ENCODE measurements around the gene POC1B. TPM values are rescaled to one million over a fixed set of nuclear protein-coding genes. Genes with fewer than 3 reads are reported as not detected.
A peak's percentile ranks its signal among the peaks of the same experiment; 100 is the strongest.

POC1B gene
- total RNA-seq = 10 to 100 TPM; 18.8 to 19.2 TPM

DNA sequence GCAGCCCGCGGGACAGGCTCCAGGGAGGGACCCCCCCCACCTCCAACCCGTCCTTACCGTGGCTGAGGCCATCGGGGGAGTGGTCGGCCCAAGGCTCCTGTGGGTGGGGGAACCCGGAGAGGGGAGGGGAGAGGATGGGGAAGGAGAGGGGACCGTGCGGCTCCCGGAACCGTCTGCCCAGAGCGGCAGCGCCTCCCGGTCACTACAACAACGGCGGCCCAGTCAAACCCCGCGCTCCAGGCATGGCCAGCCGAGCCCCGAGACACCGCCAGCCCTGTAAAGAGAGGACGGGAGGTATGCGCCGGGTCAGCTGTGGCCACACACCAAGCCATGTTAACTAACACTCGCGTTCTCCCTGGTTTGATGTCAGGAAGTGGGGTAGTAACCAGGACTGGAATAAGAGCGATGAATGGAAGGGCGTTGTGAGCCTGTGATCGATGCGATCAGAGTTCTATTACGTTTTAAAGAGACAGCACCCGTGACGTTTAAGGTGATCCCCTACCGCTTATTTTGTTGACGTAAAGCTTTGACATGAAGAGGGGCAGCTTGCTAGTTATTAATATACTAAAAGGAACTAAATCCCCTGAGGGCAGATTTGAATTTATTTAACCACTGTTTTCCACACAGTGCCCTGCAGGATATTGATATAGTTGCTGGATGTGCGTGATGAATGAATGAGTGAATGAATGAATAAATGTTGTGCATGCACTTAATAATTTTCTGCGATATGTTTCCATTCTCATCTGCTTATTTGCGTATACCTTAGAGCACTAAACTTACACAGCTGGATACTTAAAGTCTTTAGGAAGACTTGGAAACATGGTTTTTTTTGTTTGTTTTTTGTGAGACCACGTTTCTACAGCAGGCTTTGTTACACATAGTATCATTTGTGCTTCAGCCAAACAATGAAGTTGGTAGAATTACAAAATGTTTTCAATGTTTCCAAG, at the start of gene POC1B:
Gene POC1B (minus strand): TSS at position 224 of the 947 bp plus-strand sequence. CDS start 152 bp downstream, at position 72.
- Mint-ChIP-seq H3K27ac (peak within 1 kb of the TSS; percentile 93), H3K27me3 (no peaks in the 10 kb centered on the region), H3K4me1 (peaks cover 36% of the 10 kb centered on the region), H3K36me3 (peaks cover 26% of the 10 kb centered on the region), H3K9me3 (no peaks in the 10 kb centered on the region), H3K4me3 (peak within 1 kb of the TSS; percentile 91)
- peak; percentile 79 for DNase-seq

DNA sequence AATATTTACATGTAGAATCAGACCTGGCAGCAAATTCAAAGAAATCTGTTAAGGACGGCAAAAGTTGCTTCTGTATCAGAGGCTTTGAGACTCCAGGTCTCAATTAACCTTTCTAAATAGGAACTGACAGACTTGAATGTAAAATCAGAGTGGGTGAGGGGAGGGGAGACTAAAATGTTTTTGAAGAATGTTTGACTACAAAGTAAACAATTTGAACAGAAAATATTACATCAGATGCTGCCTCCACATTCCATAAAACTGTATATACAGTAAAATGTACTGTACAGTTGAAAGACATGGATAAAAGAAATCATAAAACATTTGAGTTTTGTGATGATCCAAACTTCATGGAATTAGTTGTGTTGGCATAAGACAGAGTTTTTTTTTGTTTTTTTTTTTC, 49.5 kb upstream of the POC1B start:
- Mint-ChIP-seq H3K4me1 (peaks cover 2% of the 10 kb centered on the region), H3K27ac (no peak overlapping the region), H3K9me3 (no peaks in the 10 kb centered on the region), H3K27me3 (no peaks in the 10 kb centered on the region), H3K36me3 (no peaks in the 10 kb centered on the region), H3K4me3 (no peak overlapping the region)
- DNase-seq = no peak

DNA sequence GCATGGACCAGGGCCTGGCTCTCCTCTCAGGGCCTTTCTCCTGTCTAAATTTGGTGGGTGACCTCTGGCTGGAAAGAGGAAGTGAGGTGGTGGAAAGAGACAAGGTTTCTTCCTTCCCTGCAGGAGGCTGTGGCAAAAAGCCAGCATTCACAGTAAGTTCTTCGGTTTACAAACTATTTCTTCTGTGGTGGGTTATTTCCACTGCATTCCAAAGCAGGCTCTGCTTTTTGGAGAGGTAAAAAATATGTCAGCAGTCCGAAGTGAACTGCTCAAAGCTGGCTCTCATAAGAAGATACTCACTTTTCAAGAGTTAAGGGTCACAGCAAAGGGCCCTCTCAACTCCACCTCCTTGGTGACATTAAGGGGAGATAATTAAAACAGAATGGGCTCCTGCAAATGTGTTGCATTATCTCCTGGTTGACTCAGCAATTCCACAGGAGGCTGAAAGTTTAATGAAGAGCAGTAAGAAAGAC, 48.9 kb upstream of the POC1B start:
- no peaks in the 10 kb centered on the region for H3K36me3 Mint-ChIP-seq

DNA sequence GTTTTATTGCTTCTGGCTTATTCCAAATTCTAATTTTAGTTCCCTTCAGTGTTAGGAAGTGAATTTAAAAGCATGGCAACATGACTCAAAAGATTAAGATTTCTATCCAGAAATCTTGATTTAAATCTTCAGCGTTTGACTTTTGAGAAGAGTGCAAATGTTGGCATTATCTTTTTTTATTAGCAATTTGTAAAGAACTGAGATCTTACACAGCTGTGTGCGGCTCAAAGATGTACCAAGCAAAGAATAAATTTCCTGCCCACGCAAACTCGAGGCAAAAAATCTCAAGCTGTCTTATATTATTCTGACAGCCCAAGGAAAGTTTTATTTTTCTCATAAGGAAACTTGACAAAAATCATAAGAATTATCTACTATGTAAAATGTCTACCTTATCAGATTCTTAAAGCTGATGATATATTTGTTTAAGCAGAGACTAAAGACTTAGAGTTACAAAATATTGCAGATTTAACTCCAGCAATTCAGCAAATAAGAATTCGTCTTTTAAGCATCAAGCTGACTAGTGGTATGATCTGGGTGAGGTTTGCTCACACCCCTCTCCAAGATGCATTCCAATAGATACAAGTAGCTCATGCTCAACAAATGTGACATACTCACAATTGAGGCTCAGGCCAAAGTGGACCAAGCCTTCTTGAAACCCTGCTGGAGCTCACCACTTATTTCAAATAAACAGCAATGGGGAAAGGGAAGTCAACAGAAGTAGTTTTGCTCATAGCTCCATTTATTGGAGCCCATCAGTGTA, 47.4 kb upstream of the POC1B start:
- Mint-ChIP-seq H3K27me3 (no peaks in the 10 kb centered on the region), H3K36me3 (no peaks in the 10 kb centered on the region), H3K4me1 (peaks cover 2% of the 10 kb centered on the region), H3K4me3 (no peak overlapping the region), H3K27ac (no peak overlapping the region), H3K9me3 (no peaks in the 10 kb centered on the region)
- no peak for DNase-seq

More for the DNA sequence above, 48.9 kb upstream of the POC1B start:
- no peaks in the 10 kb centered on the region for H3K9me3 Mint-ChIP-seq
- no peak overlapping the region for H3K27ac Mint-ChIP-seq
- H3K27me3 Mint-ChIP-seq = no peaks in the 10 kb centered on the region
- peaks cover 2% of the 10 kb centered on the region for H3K4me1 Mint-ChIP-seq
- DNase-seq = no peak
- no peak overlapping the region for H3K4me3 Mint-ChIP-seq

DNA sequence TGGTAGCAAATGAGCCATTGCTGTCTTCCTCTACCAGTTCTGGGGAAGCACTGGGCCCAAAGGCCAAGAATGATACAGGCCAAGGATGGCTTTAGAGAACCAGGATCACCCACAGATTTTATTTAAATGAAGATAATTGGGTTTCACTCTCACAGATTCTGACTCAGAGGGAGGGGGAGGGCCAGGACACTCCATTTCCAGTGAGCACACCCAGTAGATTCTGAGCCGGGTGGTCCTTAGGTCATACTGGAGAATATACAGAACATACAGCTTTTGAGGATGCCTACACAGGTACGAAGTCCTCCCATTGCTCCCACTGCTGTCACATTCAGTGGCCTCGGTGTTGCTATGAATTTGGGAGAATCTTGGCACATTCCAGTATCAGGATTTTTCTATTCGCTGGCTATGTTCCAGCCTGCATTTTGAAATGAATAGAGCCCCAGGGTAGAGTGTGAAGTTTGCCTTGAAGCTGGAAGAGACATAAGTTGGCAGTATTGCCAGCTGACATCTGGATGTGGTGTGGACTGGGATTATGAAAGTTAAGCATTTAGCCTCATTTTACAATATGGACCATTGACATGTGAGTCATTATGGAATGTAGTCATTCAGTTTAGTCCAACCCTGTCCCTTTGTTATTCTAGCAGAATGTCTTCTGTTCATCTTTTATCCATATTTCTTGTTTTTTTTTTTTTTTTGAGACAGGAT, 45.8 kb upstream of the POC1B start:
- no peak for DNase-seq
- Mint-ChIP-seq H3K27ac (no peak overlapping the region), H3K9me3 (no peaks in the 10 kb centered on the region), H3K27me3 (no peaks in the 10 kb centered on the region), H3K4me3 (no peak overlapping the region), H3K36me3 (no peaks in the 10 kb centered on the region), H3K4me1 (peaks cover 4% of the 10 kb centered on the region)

DNA sequence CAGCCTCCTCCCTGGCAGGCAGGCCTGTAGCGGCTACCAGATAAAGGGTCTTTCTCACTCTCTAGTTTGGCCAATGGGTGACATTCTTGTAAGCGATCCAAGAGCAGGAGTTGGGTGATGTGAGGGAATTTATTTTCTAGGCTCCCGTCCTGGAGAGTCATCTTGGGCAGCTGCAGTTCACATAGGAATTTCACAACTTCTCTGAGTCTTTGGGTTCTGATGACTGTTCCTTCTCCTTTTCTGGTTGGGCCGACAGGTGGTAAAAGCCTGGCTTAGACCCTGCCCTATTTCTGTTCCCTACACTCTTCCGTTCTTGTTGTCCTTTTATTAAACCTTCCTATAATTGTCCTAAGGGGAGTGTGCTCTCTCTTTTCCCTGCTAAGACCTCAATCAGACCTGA, 42.6 kb upstream of the POC1B start:
- Mint-ChIP-seq H3K27ac (no peak overlapping the region), H3K27me3 (no peaks in the 10 kb centered on the region), H3K4me1 (peaks cover 9% of the 10 kb centered on the region), H3K9me3 (no peaks in the 10 kb centered on the region), H3K4me3 (no peak overlapping the region), H3K36me3 (peaks cover 1% of the 10 kb centered on the region)
- no peak for DNase-seq

DNA sequence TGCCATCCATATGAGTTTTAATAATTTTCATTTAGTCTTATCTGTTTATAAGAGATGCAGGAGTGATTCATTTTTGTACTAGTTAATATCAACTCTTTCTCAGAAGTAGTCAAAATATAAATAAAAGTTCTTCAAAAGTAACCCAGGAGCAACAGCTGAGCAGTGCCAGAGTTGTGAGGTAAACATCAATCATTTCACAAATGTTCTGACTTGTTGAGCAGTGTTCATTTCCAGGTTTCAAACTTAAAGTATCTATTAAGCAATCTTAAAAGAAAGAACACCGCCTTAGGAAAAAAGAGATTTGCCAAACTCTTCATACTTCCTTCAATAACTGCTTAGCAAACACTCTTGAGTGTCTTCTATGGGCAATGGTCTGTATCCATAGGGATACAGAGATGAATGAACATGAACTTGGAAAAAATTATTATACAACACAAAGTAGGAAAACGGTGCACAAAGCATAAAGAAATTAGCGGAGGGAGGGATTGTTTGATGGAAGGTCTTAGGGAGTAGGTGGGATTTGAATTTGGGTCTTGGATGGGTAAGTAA, 41.9 kb upstream of the POC1B start:
- H3K27me3 Mint-ChIP-seq = no peaks in the 10 kb centered on the region
- H3K4me1 Mint-ChIP-seq = peaks cover 9% of the 10 kb centered on the region
- no peak for DNase-seq
- H3K36me3 Mint-ChIP-seq = peaks cover 1% of the 10 kb centered on the region
- no peak overlapping the region for H3K4me3 Mint-ChIP-seq
- no peaks in the 10 kb centered on the region for H3K9me3 Mint-ChIP-seq
- no peak overlapping the region for H3K27ac Mint-ChIP-seq

DNA sequence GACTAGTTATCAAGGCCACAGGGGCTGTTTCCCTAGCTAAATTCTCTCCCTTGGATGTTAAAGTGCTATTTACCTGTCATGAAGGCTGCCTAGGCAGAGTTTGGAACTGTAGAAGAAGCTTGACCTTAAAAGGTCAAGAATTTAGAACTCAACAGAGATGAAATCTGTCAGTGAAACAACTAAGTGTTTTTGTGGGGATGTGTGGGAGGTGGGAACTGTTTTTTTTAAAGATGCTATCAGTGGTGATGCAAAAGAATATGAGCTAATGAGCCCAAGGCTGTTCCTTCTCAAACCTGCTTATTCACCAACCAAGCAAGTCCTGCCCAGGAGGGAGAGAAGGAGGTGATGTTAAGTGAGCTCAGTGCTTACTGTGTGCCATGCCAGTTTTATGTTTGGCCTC, 40.8 kb upstream of the POC1B start:
- Mint-ChIP-seq H3K36me3 (peaks cover 1% of the 10 kb centered on the region), H3K4me3 (no peak overlapping the region), H3K9me3 (no peaks in the 10 kb centered on the region), H3K27ac (no peak overlapping the region), H3K4me1 (peaks cover 9% of the 10 kb centered on the region), H3K27me3 (no peaks in the 10 kb centered on the region)
- DNase-seq = no peak

DNA sequence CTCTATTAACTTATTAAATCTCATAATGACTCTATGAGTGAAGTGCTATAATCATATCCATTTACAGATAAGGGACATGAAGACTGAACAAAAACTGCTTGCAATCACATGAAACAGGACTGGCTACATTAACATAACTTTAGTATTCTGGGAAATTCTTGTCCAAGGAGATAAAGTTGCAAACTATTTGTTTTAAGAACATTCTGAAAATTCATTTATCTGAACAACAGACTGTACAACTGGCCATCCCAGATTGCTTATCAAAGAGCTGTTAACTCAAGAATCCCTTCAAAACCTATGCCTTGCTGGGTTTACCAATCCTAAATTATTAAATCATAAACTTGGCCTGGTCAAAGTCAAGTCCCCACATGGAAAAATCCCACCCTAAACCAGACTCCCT, 39.2 kb upstream of the POC1B start:
- Mint-ChIP-seq H3K9me3 (no peaks in the 10 kb centered on the region), H3K27ac (no peak overlapping the region), H3K36me3 (peaks cover 1% of the 10 kb centered on the region), H3K27me3 (no peaks in the 10 kb centered on the region), H3K4me3 (no peak overlapping the region), H3K4me1 (peaks cover 9% of the 10 kb centered on the region)
- DNase-seq = no peak

DNA sequence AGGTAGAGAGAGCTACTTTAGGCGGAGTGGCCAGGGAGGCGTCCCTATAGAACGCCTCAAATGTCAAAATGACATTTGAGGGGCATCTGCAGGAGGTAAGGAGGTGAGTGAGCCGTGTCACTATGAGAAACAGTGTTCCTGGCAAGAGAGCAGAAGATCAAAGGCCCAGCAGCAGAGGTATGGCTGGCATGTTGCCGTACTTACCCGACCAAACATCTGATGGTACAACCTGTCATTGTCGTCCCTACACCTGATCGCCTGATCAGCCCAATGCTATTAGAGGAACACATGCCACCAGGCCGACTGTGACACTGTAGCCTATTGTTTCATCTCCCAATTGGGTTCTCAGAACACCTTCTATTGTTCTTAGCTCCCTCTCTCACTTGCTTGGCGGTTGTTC, 33.9 kb upstream of the POC1B start:
- no peak overlapping the region for H3K4me3 Mint-ChIP-seq
- H3K4me1 Mint-ChIP-seq = peaks cover 2% of the 10 kb centered on the region
- H3K27ac Mint-ChIP-seq = no peak overlapping the region
- H3K36me3 Mint-ChIP-seq = peaks cover 1% of the 10 kb centered on the region
- H3K27me3 Mint-ChIP-seq = no peaks in the 10 kb centered on the region
- no peak for DNase-seq
- no peaks in the 10 kb centered on the region for H3K9me3 Mint-ChIP-seq

DNA sequence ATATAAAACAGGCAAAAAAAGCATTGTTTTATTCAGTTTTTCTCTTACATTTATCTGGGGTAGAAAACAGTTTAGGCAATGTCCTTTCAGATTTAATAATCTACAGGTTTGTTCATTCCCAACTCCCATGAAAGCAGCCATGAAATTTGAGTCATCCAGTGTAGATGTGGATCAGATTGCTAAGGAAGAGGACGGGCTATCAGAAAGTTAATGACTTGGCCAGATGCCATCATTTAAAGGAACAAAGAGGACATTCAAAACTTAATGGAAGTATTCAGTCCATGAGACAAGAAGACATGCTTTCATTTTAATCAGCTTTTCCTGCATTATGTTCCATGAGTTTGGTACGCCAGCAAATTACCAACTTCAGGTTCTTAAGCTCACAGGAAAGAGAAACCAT, 31.1 kb upstream of the POC1B start:
- peaks cover 3% of the 10 kb centered on the region for H3K36me3 Mint-ChIP-seq
- no peak for DNase-seq
- H3K27me3 Mint-ChIP-seq = no peaks in the 10 kb centered on the region
- H3K4me1 Mint-ChIP-seq = no peaks in the 10 kb centered on the region
- H3K4me3 Mint-ChIP-seq = no peak overlapping the region
- peaks cover 1% of the 10 kb centered on the region for H3K9me3 Mint-ChIP-seq
- H3K27ac Mint-ChIP-seq = no peak overlapping the region

DNA sequence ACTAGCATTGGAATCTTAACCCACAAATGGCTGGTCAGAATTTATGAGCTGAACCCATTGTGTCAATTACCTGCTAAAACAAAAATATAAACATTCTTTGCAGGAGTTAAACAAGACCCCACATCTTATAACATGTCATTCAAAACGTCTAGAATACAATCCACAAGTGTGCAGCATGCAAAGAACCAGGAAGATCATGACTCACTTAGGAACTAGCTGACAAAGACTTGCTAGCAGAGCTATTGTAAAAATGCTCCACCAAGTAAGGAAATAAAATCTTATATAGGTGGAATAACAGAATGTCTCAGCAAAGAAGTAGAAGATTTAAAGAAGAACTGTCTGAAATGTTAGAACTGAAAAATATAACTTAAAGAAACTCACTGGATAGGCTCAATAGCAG, 26.5 kb upstream of the POC1B start:
- peaks cover 3% of the 10 kb centered on the region for H3K36me3 Mint-ChIP-seq
- no peaks in the 10 kb centered on the region for H3K27me3 Mint-ChIP-seq
- peaks cover 1% of the 10 kb centered on the region for H3K9me3 Mint-ChIP-seq
- H3K27ac Mint-ChIP-seq = no peak overlapping the region
- H3K4me1 Mint-ChIP-seq = no peaks in the 10 kb centered on the region
- no peak overlapping the region for H3K4me3 Mint-ChIP-seq
- no peak for DNase-seq

DNA sequence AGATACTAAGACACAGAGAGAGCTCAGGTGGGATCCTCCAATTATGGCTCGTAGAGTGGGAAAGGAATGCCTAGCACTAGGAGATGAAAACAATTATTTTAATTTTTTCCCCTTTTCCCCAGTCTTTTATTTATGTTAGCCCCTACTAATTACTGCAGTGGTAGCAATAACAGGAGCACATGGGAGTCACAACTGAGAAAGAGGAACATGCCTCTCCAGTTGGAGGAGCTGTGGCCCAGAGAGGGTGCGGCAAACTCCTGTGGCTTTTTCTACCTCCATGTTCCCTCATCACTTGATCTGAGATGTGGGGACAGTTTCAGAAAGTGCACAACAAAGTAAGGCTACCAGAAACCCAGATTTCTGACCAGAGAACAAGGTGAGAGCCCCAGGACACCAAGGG, 25.9 kb upstream of the POC1B start:
- Mint-ChIP-seq H3K4me3 (no peak overlapping the region), H3K27ac (no peak overlapping the region), H3K36me3 (peaks cover 3% of the 10 kb centered on the region), H3K9me3 (peaks cover 1% of the 10 kb centered on the region), H3K4me1 (no peaks in the 10 kb centered on the region), H3K27me3 (no peaks in the 10 kb centered on the region)
- no peak for DNase-seq

DNA sequence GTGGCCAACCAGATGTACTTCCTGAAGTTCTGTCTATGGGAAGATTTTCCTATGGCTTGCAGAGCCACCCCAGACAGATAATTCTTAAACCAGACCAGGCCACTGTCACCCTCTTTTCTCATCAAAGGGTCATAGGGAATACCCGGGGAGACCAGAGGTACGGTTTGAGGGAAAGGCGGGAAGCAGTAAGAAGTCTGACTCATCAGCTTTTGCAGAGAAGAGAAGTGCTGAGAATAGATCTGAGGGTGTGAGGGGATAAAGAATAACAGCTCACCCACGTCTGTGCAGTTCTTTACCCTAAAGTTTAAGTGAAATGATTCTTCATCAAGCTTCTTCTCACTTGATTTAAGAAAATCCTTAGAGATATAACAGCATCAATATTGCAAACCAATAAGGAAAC, 21.3 kb upstream of the POC1B start:
- H3K9me3 Mint-ChIP-seq = no peaks in the 10 kb centered on the region

DNA sequence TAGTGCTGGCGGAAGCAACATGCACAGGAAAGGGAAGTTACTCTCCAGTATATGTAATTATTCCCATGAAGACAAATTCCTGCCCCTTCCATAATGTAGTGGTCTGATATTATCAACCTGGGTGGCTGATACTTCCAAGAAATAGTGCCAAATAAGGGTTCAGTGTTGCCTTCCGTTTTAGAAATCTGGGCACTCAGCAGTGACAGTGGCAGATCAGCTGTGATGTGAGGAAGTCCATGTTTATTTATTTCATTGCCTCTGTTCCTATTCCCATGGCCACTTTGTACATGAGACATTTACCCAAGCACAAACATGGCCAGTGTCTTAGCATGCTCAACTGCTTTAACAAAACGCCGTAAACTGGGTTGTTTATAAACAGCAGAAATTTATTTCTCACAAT, 20.3 kb upstream of the POC1B start:
- H3K9me3 Mint-ChIP-seq = no peaks in the 10 kb centered on the region
- no peak overlapping the region for H3K27ac Mint-ChIP-seq
- no peaks in the 10 kb centered on the region for H3K36me3 Mint-ChIP-seq
- H3K27me3 Mint-ChIP-seq = no peaks in the 10 kb centered on the region
- H3K4me3 Mint-ChIP-seq = no peak overlapping the region
- H3K4me1 Mint-ChIP-seq = peaks cover 4% of the 10 kb centered on the region
- DNase-seq = no peak

More for the DNA sequence above, 21.3 kb upstream of the POC1B start:
- Mint-ChIP-seq H3K4me1 (peaks cover 4% of the 10 kb centered on the region), H3K36me3 (no peaks in the 10 kb centered on the region), H3K27ac (no peak overlapping the region), H3K4me3 (no peak overlapping the region), H3K27me3 (no peaks in the 10 kb centered on the region)
- DNase-seq = no peak
